Natural killer cell (primary cell): ENCODE results near the gene NACC2. TPM values are rescaled to one million over a fixed set of nuclear protein-coding genes. Genes with fewer than 3 reads are reported as not detected.

Source experiments
- ATAC-seq, 3 donors: fragments of 150-1000 bp in 2 of 3; fragments of 200-7000 bp in 1 of 3; cut with Tn5 transposase; 1 replicate in 1 of 3; 2 replicates in 2 of 3; pipeline ENCODE4 v1.10.0; 2021; ENCODE audit warnings: mild to moderate bottlenecking in 2 of 3, moderate library complexity in 2 of 3
- DNase-seq, 2 donors: peaks; one replicate each; pipeline versions ENCODE4 v3.0.0 to v3.0.0-alpha.2; 2013 to 2021; ENCODE audit warnings: mixed read lengths in 1 of 2
- H3K27ac ChIP-seq: one replicate; pipeline ENCODE4 v1.5.1; 2013; ENCODE audit warnings: mild to moderate bottlenecking, low read length
- H3K27me3 ChIP-seq: one replicate; pipeline ENCODE4 v1.6.1; 2013; ENCODE audit warnings: low read length; ENCODE audit not compliant: control insufficient read depth, insufficient read depth
- H3K36me3 ChIP-seq: one replicate; pipeline ENCODE4 v1.6.1; 2013; ENCODE audit warnings: low read length; ENCODE audit not compliant: control insufficient read depth, insufficient read depth
- H3K4me1 ChIP-seq: one replicate; pipeline ENCODE4 v1.6.1; 2013; ENCODE audit warnings: low read length; ENCODE audit not compliant: control insufficient read depth, insufficient read depth
- H3K4me3 ChIP-seq: one replicate; pipeline ENCODE4 v1.5.1; 2013; ENCODE audit warnings: low read length
- H3K9me3 ChIP-seq: one replicate; pipeline ENCODE4 v1.6.1; 2013; ENCODE audit warnings: low read length; ENCODE audit not compliant: control insufficient read depth, insufficient read depth
- H3K27ac Mint-ChIP-seq, 2 donors: one replicate each; pipeline ENCODE4 v1.8.0; 2022; ENCODE audit warnings: mild to moderate bottlenecking in 2 of 2, mixed read lengths in 2 of 2, moderate library complexity in 1 of 2
- H3K27me3 Mint-ChIP-seq, 2 donors: one replicate each; pipeline ENCODE4 v1.8.0; 2022; ENCODE audit warnings: low read depth in 2 of 2, mixed read lengths in 2 of 2
- H3K36me3 Mint-ChIP-seq: one replicate; pipeline ENCODE4 v1.8.0; 2022; ENCODE audit warnings: mixed read lengths
- H3K4me1 Mint-ChIP-seq, 2 donors: one replicate each; pipeline ENCODE4 v1.8.0; 2022; ENCODE audit warnings: mixed read lengths in 2 of 2
- H3K4me3 Mint-ChIP-seq: one replicate; pipeline ENCODE4 v1.8.0; 2022; ENCODE audit warnings: mild to moderate bottlenecking, moderate library complexity, mixed read lengths
- H3K9me3 Mint-ChIP-seq, 2 donors: one replicate each; pipeline ENCODE4 v1.8.0; 2022; ENCODE audit warnings: mixed read lengths in 2 of 2
- WGBS: methylation state at CpG from one replicate; pipeline ENCODE4 v1.1.7; 2013; ENCODE audit warnings: missing lambda C conversion rate; ENCODE audit not compliant: insufficient coverage; 5-methylcytosine and 5-hydroxymethylcytosine counted together
- intact Hi-C: fragments of 100-400 bp; cut with micrococcal nuclease; formaldehyde crosslinking; loops from one replicate; pipeline ENCODE4 v1.14.2; 2022
- total RNA-seq, 4 donors: library from RNA; stranded (reverse); fragments of 120-200 nt in 1 of 4; gene quantifications; one replicate each; pipeline versions ENCODE4 v1.2.3 to v1.2.4, GENCODE V29; 2013 to 2022
- TF ChIP-seq, protein P1 (sequence below): fragments of 200-600 bp; IDR thresholded peaks from one replicate; pipeline ENCODE4 v1.8.0; 2022; ENCODE audit warnings: antibody characterized with exemption

NACC2 gene
- total RNA-seq, 3 donors from 2014 or later (not counting 1 experiment from before 2014, with no cell fraction given): 14.5 to 21.6 (median 21.2) TPM

DNA sequence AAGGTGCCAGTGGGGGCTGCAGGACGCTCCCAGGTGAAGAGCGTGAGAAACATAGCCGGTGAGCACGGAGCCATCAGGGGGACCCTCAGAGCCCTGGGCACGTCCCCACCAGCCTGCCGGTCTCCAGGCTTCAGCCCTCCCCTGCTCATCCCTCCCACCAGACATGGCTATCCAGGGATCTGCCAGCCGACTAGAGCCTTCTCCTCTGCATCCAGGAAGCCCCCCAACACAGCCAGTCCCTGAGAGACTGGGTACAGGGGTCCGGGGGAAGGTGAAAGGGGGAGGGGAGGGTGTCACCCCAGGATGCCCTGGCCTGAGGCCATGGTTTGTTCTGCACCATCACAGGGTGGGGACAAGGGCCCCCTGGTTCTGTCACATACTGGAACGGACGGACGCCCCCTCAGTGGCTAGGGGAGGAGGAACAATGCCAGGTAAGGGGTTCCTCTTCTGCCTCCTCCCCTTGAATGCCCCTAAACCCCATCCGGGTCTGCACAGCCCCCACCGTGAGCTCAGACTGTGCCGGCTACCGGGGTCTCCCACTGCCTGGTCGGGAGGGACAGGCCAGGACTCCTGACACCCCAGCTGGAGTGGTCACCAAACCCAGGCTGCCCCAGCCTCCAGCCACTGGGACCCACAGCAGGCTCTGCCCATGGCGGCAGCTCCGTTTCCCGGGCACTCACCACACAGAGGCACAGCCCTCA lies 34.3 kb downstream of the NACC2 start:
- Histone ChIP-seq H3K27ac (no peak overlapping the region), H3K9me3 (no peaks in the 10 kb centered on the region), H3K27me3 (no peaks in the 10 kb centered on the region), H3K4me3 (no peak overlapping the region), H3K36me3 (peaks cover 3% of the 10 kb centered on the region), H3K4me1 (peaks cover 18% of the 10 kb centered on the region)
- ATAC-seq: no peak
- H3K4me3 Mint-ChIP-seq: no peak overlapping the region
- no peaks in the 10 kb centered on the region for H3K36me3 Mint-ChIP-seq
- no peaks in the 10 kb centered on the region for H3K27me3 Mint-ChIP-seq
- no peaks in the 10 kb centered on the region for H3K9me3 Mint-ChIP-seq
- intact Hi-C loops: no loop called here
- 93% methylated on average over 18 of the region's 19 CpGs for WGBS
- peaks cover 15 to 33% of the 10 kb centered on the region in 2 donors for H3K4me1 Mint-ChIP-seq
- TF ChIP-seq, protein P1, sequence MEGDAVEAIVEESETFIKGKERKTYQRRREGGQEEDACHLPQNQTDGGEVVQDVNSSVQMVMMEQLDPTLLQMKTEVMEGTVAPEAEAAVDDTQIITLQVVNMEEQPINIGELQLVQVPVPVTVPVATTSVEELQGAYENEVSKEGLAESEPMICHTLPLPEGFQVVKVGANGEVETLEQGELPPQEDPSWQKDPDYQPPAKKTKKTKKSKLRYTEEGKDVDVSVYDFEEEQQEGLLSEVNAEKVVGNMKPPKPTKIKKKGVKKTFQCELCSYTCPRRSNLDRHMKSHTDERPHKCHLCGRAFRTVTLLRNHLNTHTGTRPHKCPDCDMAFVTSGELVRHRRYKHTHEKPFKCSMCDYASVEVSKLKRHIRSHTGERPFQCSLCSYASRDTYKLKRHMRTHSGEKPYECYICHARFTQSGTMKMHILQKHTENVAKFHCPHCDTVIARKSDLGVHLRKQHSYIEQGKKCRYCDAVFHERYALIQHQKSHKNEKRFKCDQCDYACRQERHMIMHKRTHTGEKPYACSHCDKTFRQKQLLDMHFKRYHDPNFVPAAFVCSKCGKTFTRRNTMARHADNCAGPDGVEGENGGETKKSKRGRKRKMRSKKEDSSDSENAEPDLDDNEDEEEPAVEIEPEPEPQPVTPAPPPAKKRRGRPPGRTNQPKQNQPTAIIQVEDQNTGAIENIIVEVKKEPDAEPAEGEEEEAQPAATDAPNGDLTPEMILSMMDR: no peak
- no peak overlapping the region for H3K27ac Mint-ChIP-seq
- DNase-seq: no peak

GRCh38 chr9:136059851-136060670 lies 35.0 kb downstream of the NACC2 start:
- Histone ChIP-seq H3K27ac (no peak overlapping the region), H3K9me3 (no peaks in the 10 kb centered on the region), H3K4me3 (no peak overlapping the region), H3K4me1 (peaks cover 20% of the 10 kb centered on the region), H3K27me3 (no peaks in the 10 kb centered on the region), H3K36me3 (peaks cover 3% of the 10 kb centered on the region)
- Mint-ChIP-seq H3K36me3 (no peaks in the 10 kb centered on the region), H3K4me3 (no peak overlapping the region), H3K9me3 (no peaks in the 10 kb centered on the region), H3K4me1 (peaks cover 21 to 40% of the 10 kb centered on the region in 2 donors), H3K27me3 (no peaks in the 10 kb centered on the region), H3K27ac (no peak overlapping the region)
- intact Hi-C loops: no loop called here
- TF ChIP-seq, protein P1: no peak
- ATAC-seq: no peak
- DNase-seq: no peak
- WGBS: 91% methylated on average over 26 of the region's 29 CpGs

GRCh38 chr9:136059321-136059791 lies 35.7 kb downstream of the NACC2 start:
- Histone ChIP-seq H3K27me3 (no peaks in the 10 kb centered on the region), H3K9me3 (no peaks in the 10 kb centered on the region), H3K27ac (no peak overlapping the region), H3K4me3 (no peak overlapping the region), H3K4me1 (peaks cover 27% of the 10 kb centered on the region), H3K36me3 (peaks cover 3% of the 10 kb centered on the region)
- no peaks in the 10 kb centered on the region for H3K9me3 Mint-ChIP-seq
- 97% methylated on average over 20 of the region's 20 CpGs for WGBS
- H3K4me3 Mint-ChIP-seq: no peak overlapping the region
- TF ChIP-seq, protein P1: no peak
- H3K27ac Mint-ChIP-seq: no peak overlapping the region
- ATAC-seq (no peak), DNase-seq (no peak)
- intact Hi-C loops: no loop called here
- no peaks in the 10 kb centered on the region for H3K27me3 Mint-ChIP-seq
- no peaks in the 10 kb centered on the region for H3K36me3 Mint-ChIP-seq
- peaks cover 21 to 41% of the 10 kb centered on the region in 2 donors for H3K4me1 Mint-ChIP-seq
